GM21360 (cell line): ENCODE measurements around the gene SBNO2.
A peak's percentile ranks its signal among the peaks of the same experiment; 100 is the strongest.
"Not testable (repeated sequence)": the region's sequence is repeated elsewhere in the genome, so short reads cannot be mapped to it uniquely, and the experiment has no call there.

Source experiments
- ATAC-seq: cut with Tn5 transposase; IDR thresholded peaks from one replicate; pipeline ENCODE4 v1.9.1; 2021; ENCODE audit warnings: mild to moderate bottlenecking, moderate library complexity; ENCODE audit not compliant: unreplicated experiment

The SBNO2 gene

DNA sequence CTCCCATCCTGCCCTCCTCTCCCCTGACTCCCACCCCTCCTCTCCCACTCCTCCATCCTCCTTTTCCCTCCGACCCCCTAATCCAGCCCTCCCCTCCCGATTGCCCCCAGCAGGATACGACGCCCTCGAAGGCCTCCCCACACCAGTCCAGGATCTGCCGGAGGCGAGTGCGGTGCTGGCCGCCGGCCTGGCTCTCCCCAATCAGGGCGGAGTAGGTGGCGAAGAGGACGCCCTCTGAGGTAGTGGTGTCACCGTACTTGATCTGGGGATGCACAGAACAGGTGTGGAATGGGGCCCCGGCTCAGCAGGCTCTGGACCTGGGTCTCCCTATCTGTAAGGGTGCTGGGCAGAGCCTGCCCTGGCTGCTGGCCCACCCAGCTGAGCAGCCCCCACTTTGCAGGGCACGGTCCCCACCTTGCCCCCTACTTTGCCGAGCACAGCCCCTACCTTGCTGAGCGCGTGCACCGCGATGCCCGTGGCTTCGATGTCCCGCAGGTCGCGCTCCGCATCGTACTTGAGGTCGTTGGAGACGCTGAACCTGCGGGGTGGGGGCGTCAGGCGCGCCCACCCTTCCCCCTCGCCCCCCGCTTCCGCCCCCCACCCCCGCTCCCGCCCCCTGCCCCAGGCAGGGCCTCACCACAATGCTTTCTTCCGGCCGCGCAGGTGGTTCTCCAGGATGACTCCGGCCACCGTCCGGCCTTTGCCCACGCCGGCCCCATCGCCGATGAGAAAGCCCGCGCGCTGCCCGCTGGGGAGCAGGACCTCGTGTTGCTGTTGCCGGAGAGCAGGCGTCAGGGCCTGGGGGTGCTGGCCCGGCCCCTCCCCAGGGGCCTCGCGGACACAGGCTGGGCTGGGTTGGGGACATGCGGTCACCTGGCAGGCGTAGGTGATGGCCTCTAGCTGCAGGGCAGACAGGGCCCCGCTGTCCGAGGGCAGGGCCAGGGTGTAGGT, 51.8 kb downstream of the SBNO2 start:
- ATAC-seq: no peak

DNA sequence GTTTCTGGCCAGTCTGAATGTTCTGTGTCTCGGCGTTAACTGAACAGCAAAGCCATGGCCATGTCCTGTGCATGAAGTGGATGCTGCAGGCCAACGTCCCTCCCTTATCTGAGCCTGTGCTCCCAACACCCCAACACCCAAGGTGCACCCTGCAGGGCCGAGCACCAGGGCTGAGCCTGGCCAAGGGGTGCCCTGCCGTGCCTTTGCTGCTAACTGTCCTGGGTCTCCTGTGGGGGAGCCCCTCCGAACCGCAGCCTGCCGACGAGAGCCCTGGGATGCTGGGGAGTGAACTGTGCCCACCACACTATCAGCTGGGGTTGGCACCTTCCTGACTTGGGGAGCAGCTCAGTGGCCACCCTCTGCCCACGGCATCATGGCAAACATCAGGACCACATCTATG, 52.7 kb downstream of the SBNO2 start:
- ATAC-seq: no peak

DNA sequence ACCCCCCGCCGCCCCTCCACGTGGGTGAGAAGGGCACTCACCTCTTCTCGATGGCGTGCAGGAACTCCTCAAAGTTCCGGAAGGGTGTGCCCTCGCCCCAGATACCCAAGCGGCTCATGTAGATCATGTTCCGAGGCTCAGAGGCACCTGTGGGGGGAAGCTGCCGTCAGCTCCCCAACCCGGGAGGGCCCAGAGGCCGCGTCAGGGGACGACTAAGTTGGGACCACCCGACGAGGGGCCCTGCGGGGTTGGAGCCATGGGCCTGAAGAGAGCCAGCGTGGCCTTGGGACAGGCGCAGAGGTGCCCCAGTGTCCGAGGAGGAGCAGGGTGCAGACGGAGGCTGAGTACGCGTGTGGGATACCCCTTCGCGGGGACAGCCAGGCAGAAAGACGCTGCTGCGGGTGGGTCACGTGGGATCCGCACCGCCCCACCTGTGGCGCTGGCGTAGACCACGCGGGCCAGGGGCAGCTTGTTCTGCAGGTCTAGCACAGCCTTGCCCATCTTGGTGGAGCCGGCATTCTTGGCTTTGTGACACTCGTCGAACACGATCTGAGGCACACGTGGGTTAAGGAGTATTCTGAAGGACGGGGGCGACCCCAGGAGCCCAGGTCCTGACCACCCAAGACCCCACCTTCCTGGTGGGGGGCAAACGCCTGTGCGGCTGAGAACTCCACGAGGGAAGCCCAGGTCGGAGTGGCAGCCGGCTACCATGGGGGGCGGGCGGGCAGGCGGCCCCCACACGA, 54.4 kb downstream of the SBNO2 start:
- no peak for ATAC-seq

DNA sequence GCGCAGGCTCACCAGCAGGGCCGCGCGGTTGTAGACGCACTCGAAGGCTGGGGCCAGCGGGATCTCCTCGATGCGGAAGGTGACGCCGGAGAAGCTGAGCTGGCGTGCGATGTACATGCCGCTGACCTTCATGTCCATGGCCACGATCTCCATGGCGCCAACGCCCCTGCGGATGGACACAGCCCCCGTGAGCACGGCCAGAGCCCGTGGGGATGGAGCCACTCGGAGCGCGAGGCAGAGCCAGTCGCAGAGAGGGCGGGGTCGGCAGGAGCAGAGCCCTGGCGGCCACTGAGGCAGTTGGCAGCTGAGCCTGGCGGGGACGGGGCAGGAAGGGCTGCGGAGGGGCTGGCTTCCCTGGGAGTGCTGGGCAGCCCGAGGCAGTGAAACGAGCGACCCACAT, 55.1 kb downstream of the SBNO2 start:
- ATAC-seq: no peak

DNA sequence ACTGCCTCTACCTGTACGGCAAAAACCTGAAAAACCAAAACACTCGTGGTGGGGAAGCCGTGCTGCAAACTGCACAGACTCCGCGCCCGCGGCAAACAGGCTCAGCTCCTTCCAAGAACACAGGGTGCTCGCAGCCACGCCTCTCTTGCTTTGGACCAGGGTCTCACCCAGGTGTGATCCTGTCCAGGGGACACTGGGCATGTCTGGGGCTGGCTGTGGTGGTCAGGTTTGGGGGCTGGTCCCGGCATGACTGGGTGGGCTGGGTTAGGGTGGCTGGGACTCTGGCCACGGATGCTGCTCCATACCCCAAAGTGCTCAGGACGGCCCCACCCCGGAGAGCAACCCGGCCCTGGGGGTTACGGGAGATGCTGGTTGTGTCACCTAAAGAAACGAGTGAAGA, 56.4 kb downstream of the SBNO2 start:
- ATAC-seq: no peak

DNA sequence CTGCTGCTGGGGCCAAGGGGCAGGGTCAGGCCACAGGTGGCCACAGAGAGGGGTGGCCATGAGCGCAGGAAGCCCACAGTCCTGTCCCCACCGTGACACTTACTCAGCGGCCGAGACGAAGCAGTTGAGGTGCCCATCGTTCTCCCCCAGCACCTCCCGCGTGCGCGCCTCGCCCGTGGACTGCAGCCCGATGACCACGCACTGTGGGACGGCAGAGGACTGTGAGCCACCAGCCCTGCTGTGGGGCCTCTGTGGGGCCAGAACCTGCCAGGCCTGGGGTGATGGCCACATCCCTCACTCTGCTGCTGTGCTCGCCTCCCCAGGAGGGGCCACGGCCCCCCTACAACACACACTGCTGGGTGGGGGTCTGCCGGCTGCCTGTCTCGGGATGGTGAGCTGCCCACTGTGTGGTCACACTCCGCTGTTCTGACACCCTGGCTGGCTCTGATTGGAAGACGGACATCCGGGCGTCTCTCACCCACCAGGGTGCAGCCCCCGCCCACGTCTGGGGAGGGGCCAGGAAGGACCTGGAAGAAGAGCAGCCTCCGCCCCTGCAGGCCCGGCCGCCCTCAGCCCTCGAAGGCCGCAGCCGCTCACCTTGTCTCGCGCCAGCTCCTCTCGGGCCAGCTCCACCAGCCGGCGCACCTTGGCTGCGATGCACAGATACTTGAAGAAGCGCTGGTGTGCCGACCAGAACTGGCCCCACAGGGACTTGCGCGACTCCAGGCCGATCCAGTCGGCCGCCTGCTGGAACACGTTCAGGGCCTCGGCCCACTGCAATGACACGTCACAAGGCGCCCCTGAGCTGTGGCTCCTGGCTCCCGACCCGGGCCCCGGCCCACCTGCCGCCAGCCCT, 57.1 kb downstream of the SBNO2 start:
- ATAC-seq: no peak

DNA sequence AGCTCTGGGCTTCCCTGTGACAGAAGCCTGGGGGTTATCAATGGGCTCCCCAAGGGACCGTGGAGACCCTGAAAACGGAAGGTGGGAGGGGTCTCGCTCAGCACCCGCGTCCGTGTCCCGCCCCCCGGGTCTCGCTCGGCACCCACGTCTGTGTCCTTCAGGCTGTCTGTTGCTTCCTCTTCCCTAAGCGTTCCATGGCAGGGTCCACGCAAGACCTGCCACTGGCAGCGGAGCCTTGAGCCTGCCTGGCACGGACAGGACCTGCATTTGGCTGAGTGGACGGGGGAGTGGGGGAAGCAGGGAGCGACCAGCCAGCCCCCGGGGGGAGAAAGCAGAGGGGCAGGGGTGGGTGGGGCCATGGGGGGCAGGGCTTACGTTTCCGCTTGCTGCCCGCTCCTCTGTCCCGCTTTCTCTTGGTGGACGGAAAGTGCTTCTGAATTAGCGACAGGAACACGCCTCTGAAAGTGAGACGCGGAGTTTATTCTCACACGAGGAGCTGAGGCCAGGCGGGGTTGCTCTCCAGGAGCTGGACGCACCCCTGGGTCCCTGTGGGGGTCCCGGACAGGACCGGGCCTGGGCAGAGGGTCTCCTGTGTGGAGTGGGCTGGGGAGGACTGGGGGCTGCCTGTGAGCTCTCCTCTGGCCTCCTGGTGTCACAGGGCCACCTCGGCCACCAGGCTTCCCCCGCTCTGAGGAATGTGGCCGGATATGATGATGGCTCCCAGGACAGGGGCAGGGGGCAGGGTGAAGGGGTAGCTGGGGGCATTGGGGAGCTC, 58.2 kb downstream of the SBNO2 start:
- no peak for ATAC-seq

DNA sequence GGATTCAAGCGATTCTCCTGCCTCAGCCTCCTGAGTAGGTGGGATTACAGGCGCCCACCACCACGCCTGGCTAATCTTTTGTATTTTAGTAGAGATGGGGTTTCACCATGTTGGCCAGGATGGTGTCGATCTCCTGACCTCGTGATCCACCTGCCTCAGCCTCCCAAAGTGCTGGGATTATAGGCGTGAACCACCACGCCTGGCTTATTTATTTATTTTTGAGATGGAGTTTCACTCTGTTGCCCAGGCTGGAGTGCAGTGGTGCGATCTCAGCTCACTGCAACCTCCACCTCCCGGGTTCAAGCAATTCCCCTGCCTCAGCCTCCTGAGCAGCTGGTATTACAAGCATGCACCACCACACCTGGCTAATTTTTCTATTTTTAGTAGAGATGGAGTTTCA, 59.3 kb downstream of the SBNO2 start:
- ATAC-seq: not testable (repeated sequence)

DNA sequence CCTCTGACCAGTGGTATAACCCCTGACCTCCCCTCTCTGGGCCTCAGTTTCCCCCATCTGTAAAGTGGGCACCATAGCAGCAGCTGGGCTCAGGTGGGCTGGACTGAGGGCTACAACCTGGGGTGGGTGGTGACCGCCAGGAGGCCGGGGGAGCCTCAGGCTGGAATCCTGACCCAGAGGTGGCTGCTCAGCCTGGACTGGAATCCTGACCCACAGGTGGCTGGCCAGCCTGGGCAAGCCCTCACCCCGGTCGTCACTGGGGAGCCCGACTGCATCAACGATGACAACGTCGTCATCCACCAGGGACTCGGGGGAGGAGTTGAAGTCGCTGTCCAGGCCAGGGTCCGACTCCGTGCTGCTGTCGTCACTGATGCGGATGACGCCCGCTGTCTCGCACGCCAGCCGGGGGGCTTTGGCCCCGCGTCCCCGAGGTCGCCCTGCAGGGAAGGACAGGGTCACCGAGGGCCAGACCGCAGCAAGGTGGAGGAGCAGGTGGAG, 60.0 kb downstream of the SBNO2 start:
- no peak for ATAC-seq

DNA sequence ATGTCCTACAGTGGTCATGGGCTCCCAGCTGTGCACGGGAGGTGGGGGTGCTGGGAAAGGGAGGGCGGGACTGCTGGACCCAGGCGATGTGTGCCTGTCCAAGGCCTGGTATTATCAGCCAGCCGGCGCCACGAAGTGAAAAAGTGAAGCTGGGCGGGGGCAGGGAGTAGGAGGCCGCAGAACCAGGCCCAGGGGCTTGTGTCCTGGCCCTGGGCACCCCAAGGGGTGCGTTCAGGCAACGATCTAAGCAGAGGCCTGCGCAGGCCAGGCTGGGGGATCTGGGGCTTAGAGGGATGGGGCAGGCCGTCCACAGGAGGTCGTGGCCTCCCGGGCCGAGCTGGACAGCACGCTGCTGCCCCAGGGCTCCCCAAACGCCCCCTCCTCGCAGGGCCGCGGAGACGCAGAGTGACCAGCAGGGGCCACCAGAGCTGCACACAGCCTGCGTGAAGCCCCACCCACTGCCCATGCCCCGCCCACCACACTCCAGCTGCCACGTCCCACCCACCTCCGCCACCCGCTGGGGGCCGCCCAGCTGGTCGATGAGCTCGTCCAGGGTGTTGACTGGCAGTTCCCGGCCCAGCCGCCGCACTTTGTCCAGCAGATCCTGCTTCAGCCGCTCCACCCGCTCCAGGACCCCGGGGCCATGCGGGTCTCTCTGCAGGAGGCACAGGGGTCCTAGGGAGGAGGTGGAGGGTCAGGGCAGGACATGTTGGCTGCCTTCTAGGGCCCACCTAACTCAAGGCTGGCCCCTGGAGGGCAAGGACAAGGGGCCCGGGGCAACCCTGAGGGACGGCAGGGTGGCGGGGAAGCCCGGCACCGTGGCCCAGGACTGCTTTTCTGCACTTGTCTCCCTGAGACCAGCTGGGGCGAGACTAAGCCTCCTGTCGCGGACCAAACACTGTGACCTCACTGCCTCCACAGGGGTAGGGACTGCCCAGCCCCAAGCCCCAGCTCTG, 60.8 kb downstream of the SBNO2 start:
- peak; percentile 52 for ATAC-seq

DNA sequence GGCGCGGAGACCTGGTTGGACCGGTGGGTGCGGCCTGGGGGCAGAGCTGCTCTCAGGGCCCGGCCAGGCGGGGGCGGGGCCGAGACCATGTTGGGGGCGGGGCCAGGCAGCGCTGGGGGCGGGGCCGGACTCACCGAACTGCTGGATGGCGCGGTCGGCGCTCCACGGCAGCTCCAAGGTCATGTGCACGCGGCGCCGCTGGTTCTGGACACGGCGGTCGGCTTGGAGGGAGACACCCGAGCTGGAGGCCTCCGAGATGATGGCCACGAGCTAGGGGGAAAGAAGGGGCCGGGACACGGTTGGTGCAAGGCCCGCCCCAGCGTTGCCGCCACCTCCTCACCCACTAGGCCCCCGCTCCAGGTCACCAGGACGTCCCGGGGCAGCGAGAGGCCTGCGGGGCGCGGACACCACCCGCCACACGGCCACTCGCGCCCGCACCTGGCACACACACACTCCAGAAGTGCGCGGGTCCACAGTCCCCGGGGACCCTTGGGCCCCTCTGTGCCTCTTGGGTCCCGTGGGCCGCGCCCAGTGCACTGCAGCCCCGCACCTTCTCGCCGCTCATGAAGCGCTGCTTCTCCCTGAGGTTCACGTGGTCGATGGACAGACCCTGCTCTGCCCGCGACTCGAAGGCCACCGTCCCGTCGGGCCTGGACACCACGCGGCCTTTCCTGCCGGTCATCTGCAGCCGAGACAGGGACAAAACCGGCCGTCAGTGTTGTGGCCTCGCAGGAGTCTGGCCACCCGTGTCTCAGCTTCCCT, 61.6 kb downstream of the SBNO2 start:
- no peak for ATAC-seq

DNA sequence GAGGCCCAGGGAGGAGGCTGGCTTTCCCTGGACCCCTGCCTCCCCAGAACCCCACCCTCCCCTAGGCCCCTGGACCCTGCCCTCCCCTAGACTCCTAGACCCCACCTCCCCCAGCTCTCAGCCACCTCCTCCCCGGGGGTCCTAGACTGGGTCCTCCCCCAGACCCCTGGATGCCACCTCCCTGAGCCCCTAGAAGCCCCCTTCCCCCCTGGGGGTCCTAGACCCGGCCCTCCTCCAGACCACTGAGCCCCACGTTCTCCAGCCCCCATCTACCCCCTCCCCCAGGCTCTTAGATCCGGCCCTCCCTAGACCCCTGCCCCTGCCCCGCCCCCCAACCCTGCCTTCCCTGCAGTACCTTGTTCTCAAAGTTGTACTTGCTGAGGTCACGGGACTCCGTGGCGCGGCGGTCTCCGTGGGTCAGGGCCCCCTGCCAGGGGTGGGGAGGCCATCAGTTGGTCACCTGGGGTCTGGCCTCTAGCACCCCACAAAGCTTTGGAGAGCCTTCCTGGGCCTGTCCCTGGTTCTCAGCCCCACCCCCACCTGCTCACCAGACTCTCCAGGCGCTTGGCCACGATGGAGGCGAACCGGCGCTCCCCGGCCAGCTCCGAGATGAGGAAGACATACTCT, 62.3 kb downstream of the SBNO2 start:
- no peak for ATAC-seq

DNA sequence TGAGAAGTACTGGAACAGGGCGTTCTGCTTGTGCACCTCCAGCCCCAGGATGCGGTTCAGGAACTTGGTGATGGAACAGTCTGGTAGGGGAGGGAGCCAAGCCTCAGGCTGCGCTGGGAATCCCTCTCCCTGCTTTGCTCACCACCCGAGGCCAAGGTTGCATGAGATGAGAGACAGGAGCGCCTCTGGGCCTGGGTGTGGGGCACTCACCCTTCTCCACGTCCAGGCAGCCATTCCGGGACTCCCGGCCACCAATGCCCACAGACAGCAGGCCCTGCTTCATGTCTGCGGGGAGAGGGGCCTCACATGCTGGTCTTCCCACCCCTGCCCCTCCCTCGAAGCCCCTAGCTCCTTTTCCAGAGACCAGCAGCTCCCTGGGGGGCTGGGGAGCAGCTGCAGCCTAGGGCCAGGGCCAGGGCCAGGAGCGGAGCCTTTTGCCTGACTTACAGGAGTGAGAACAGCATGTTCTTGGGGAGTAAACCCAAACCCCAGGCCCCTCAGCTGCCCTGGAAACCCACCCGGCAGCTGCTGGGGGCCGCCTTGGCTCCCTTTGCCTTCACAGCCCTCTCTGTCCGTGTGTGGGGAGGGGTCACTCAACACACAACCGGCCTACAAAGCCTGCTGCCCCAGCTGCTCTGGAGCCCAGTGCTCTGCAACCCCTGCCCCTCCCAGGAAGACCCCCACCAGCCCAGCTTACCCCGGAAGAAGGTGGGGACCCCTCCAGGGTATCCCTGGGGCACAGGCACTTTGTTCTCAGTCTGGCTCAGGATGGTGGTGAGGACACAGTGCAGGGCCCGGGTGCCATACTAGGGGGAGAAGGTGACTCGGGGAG, 63.0 kb downstream of the SBNO2 start:
- ATAC-seq: no peak

DNA sequence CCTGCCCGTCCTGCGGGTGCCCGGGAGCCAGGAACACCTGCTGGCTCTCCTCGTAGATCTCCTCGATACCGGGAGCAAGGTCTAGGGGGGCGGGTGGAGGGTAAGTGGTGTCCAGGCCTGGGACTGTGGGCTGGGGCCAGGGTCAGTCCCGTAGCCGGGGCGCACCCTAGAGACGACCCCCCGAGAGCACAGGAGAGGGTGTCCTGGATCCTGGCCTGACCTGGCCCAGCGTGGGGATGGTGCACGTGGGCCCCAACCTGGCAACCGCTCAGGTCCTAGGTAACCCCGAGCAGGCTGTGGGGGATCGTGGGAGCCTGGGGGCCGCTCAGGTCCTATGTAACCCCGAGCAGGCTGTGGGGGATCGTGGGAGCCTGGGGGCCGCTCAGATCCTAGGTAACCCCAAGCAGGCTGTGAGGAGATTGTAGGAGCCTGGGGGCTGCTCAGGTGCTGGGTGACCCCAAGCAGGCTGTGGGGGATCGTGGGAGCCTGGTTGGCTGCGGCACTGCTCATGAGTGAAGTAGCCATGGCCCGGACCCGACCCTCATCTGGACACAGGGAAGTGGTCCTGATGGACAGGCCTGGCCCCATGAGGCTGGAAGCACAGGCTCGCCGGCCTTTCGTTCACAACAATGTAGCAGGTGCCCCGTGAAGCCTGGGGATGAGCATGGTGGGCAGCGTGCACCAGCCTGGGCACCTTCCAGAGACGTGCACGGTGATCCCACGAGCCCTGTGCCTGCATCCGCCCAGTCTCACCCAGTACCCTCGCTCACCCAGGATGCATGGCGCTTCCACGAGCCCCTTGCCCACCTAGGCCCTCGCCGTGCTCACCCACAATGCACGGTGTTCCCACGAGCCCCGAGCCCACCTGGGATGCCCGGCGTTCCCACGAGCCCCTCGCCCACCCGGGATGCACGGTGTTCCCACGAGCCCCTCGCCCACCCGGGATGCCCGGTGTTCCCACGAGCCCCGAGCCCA, 64.1 kb downstream of the SBNO2 start:
- ATAC-seq: no peak

DNA sequence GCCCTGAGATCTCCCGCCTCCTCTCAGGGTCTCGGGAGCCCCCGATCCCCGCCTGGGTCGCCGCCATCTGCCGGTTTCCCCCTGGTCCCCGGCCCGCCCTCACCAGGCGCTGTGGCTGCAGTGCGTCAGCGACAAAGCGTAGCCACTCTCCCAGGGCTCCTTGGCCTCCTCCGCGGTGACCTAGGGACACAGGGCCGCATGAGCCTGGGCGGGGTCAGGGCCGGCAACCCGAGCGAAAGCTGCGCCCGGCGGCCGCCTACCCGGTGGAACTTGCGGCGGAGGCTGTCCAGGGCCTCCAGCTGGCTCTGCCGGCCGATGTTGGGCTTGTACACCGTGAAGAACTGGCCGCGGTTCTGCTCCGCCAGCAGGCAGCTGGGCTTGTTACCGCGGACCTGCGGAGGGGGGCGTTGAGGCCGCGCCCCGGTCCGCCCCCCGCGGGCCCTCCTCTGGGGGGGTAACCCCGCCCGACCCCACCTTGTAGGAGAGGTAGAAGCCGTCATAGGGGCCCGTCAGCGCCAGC, 65.0 kb downstream of the SBNO2 start:
- no peak for ATAC-seq
